ENCODE results near the gene TGM4. TPM values are rescaled to one million over a fixed set of nuclear protein-coding genes. Genes with fewer than 3 reads are reported as not detected.

Gene TGM4
- total RNA-seq, 1 donor from 2014 or later, result 0.18 TPM

- peak overlapping the region; percentile 77 for H3K27ac Mint-ChIP-seq (ENCODE audit: unreplicated experiment)
These were observed 12.2 kb upstream of the TGM4 start for GRCh38 chr3:44862226-44862637.

DNA sequence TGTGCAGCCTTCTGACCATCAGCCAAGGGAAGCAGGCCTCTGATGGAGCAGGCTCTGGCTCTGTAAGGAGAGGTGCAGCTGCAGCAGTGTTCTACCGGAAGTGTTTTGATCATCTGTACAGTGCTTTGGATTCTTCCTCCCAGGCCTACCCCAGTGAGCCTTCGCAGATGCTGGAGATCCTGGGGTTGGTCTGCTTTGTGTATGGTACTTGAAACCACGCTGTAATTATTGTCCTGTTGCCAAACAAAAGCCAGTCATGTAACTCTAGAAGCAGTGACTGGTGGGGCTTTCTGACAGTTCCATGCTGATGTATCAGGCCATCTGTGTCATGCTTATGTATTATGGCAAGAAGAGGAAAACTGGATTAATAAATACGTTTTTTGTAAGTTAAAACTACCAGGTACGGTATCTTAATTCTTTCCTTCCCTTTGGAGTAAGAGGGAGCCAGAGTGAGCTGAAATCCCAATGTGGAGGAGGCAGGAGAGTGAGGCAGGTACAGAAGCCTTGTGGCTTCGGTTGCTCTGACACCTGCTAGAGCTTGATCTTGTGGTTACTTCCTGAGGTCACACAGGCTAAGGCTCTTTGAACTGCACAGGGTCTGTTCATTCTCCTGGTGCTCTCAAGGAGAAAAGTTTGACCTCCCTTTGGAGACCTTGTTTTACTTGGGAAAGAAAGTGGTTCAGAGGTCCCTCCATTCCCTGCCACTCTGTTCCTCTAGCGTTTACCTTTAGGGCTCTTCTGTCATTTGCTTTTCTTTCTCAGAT, 9.0 kb upstream of the TGM4 start:
- no peak overlapping the region for H3K27ac Mint-ChIP-seq (ENCODE audit: unreplicated experiment)
- TF ChIP-seq EZH2 (IDR thresholded peaks at IDR 0.05; ENCODE audit: insufficient read depth, low read length) (no peak), CTCF (IDR thresholded peaks at IDR 0.05; ENCODE audit: insufficient read depth, low read depth, low read length) (no peak)
- Histone ChIP-seq H3K4me2 (ENCODE audit: low read length) (no peak overlapping the region), H3K79me2 (ENCODE audit: insufficient read depth, low read length) (peaks cover 6% of the 10 kb centered on the region), H3K4me3 (ENCODE audit: insufficient read depth, low read depth, low read length) (no peak overlapping the region), H3K9ac (ENCODE audit: low read length) (no peak overlapping the region), H3K27ac (ENCODE audit: low read depth, low read length) (no peak overlapping the region), H3K9me3 (ENCODE audit: insufficient read depth, low read depth, low read length) (no peaks in the 10 kb centered on the region), H3K27me3 (ENCODE audit: insufficient read depth, low read length) (no peaks in the 10 kb centered on the region), H4K20me1 (ENCODE audit: insufficient read depth, low read length) (no peaks in the 10 kb centered on the region), H2AFZ (ENCODE audit: low read depth, low read length) (no peak overlapping the region), H3K4me1 (ENCODE audit: insufficient read depth, low read length) (peaks cover 8% of the 10 kb centered on the region), H3K36me3 (ENCODE audit: insufficient read depth, low read length) (peaks cover 2% of the 10 kb centered on the region)
- H3K4me3 Mint-ChIP-seq (ENCODE audit: unreplicated experiment), result no peak overlapping the region
- peaks cover 2% of the 10 kb centered on the region for H3K4me1 Mint-ChIP-seq (ENCODE audit: low read depth, unreplicated experiment)
- peaks cover 17% of the 10 kb centered on the region for H3K36me3 Mint-ChIP-seq (ENCODE audit: low read depth, unreplicated experiment)
- no peaks in the 10 kb centered on the region for H3K27me3 Mint-ChIP-seq (ENCODE audit: low read depth, unreplicated experiment)
- DNase-seq (ENCODE audit: low read depth), result no peak
- peaks cover 1% of the 10 kb centered on the region for H3K9me3 Mint-ChIP-seq (ENCODE audit: unreplicated experiment)
- no peak for FAIRE-seq

More at GRCh38 chr3:44862226-44862637, 12.2 kb upstream of the TGM4 start:
- peak overlapping the region; percentile 84 for H2AFZ ChIP-seq (ENCODE audit: low read depth, low read length)
- H3K9me3 ChIP-seq (ENCODE audit: insufficient read depth, low read depth, low read length), result no peaks in the 10 kb centered on the region
- H3K4me3 ChIP-seq (ENCODE audit: insufficient read depth, low read depth, low read length), result peak overlapping the region; percentile 75
- H3K27ac ChIP-seq (ENCODE audit: low read depth, low read length), result peak overlapping the region; percentile 89
- peak overlapping the region; percentile 90 for H3K9ac ChIP-seq (ENCODE audit: low read length)
- Mint-ChIP-seq H3K4me1 (ENCODE audit: low read depth, unreplicated experiment) (peaks cover 2% of the 10 kb centered on the region), H3K36me3 (ENCODE audit: low read depth, unreplicated experiment) (peaks cover 17% of the 10 kb centered on the region), H3K4me3 (ENCODE audit: unreplicated experiment) (peak overlapping the region; percentile 88), H3K27me3 (ENCODE audit: low read depth, unreplicated experiment) (no peaks in the 10 kb centered on the region), H3K9me3 (ENCODE audit: unreplicated experiment) (peaks cover 1% of the 10 kb centered on the region)
- H3K4me2 ChIP-seq (ENCODE audit: low read length), result peak overlapping the region; percentile 97
- no peak for TF ChIP-seq EZH2 (IDR thresholded peaks at IDR 0.05; ENCODE audit: insufficient read depth, low read length)
- TF ChIP-seq CTCF (IDR thresholded peaks at IDR 0.05; ENCODE audit: insufficient read depth, low read depth, low read length), result no peak
- FAIRE-seq, result no peak
- H3K79me2 ChIP-seq (ENCODE audit: insufficient read depth, low read length), result peaks cover 6% of the 10 kb centered on the region
- H3K27me3 ChIP-seq (ENCODE audit: insufficient read depth, low read length), result no peaks in the 10 kb centered on the region
- peaks cover 8% of the 10 kb centered on the region for H3K4me1 ChIP-seq (ENCODE audit: insufficient read depth, low read length)
- DNase-seq (ENCODE audit: low read depth), result peak; percentile 32
- H4K20me1 ChIP-seq (ENCODE audit: insufficient read depth, low read length), result no peaks in the 10 kb centered on the region
- peaks cover 2% of the 10 kb centered on the region for H3K36me3 ChIP-seq (ENCODE audit: insufficient read depth, low read length)

Data from astrocyte (in vitro differentiated cells and primary cell).